ENCODE data around the gene SMIM35.

SMIM35 gene

DNA sequence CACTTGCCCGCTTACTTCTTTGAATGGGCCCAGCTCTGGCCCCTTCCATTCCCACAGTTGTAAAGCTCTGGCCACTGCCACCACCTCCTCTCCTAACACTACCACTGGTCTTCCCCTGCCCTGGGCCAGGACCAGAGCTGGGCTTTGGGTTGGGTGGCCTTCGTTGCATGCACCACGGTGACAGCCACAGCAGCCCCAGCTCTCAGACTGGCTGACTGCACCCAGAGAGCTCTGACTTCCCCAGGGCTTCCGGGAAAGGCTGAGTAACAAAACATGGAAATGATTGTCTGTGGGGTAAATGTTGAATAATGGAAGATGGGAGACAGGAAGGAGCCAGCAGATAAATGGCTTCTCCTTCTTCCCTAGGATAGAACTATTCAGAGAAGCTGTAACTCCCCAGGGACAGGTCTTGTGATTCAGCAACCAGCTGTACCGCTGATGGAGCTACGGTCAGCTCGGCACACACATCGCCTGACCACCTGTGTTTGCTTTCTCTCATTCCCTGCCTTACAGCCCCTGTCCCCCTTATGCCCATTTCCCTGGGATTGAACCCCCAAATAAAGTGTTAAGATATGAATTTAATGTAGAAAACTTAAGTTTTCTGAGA is 38.3 kb upstream of the SMIM35 start:
- no peak for DNase-seq (ENCODE audit: low read depth, low spot score)
- H3K4me3 ChIP-seq (ENCODE audit: low read depth, low read length), result no peak overlapping the region
- ChIA-PET POLR2A (no interaction called here), CTCF (interaction anchor here (1.4 to 1.5 kb wide), 2 partner anchors 20 to 46 kb away, joined by 4 read pairs; no protein-coding TSS in a partner anchor)
- TF ChIP-seq, protein P1, sequence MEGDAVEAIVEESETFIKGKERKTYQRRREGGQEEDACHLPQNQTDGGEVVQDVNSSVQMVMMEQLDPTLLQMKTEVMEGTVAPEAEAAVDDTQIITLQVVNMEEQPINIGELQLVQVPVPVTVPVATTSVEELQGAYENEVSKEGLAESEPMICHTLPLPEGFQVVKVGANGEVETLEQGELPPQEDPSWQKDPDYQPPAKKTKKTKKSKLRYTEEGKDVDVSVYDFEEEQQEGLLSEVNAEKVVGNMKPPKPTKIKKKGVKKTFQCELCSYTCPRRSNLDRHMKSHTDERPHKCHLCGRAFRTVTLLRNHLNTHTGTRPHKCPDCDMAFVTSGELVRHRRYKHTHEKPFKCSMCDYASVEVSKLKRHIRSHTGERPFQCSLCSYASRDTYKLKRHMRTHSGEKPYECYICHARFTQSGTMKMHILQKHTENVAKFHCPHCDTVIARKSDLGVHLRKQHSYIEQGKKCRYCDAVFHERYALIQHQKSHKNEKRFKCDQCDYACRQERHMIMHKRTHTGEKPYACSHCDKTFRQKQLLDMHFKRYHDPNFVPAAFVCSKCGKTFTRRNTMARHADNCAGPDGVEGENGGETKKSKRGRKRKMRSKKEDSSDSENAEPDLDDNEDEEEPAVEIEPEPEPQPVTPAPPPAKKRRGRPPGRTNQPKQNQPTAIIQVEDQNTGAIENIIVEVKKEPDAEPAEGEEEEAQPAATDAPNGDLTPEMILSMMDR (IDR thresholded peaks at IDR 0.05; ENCODE audit: insufficient read depth, low read length, missing control alignments), result no peak

DNA sequence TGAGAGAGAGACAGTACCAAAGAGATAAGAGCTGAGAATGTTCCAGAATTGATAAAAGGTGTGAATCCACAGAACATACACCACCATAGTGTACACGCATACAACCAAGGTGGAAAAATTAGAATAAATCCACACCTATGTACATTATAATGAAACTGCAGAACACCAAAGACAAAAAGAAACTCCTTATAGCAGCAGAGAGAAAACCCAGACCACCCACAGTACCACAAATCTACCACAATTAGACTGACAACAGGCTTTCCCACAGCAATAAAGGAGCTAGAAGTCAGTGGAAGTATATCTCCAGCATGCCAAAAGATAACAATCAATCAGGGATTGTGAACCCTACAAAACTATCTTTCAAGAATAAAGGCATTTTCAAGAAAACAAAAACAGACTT is 34.0 kb upstream of the SMIM35 start:
- ChIA-PET POLR2A (no interaction called here), CTCF (interaction anchor here (1.4 to 1.5 kb wide), 2 partner anchors 50 to 67 kb away, joined by 3 to 6 read pairs; no protein-coding TSS in a partner anchor)
- no peak overlapping the region for H3K4me3 ChIP-seq (ENCODE audit: low read depth, low read length)
- DNase-seq (ENCODE audit: low read depth, low spot score), result no peak
- TF ChIP-seq, protein P1 (IDR thresholded peaks at IDR 0.05; ENCODE audit: insufficient read depth, low read length, missing control alignments), result no peak

DNA sequence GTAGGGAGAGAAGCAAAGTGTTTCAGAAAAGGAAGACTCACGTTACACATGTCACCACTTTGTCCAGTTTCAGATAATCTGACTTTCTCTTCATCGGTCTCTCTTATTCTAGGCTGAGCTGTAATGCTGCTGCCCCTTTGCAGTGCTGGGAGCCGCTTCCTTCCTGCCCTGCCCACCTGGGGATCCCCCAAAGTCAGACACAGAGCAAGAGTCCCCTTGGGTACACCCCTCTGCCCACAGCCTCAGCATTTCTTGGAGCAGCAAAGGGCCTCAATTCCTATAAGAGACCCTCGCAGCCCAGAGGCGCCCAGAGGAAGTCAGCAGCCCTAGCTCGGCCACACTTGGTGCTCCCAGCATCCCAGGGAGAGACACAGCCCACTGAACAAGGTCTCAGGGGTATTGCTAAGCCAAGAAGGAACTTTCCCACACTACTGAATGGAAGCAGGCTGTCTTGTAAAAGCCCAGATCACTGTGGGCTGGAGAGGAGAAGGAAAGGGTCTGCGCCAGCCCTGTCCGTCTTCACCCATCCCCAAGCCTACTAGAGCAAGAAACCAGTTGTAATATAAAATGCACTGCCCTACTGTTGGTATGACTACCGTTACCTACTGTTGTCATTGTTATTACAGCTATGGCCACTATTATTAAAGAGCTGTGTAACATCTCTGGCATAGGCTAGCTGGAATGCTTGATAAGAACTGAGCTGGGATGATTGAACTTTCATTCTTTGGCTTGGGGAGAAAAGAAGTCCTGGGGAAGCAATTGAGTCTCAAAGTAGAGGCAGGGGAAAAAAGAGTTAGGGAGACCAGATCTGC is 31.2 kb upstream of the SMIM35 start:
- no peak for DNase-seq (ENCODE audit: low read depth, low spot score)
- H3K4me3 ChIP-seq (ENCODE audit: low read depth, low read length), result no peak overlapping the region
- TF ChIP-seq, protein P1 (IDR thresholded peaks at IDR 0.05; ENCODE audit: insufficient read depth, low read length, missing control alignments), result no peak
- POLR2A ChIA-PET, result no interaction called here
- CTCF ChIA-PET, result no interaction called here

DNA sequence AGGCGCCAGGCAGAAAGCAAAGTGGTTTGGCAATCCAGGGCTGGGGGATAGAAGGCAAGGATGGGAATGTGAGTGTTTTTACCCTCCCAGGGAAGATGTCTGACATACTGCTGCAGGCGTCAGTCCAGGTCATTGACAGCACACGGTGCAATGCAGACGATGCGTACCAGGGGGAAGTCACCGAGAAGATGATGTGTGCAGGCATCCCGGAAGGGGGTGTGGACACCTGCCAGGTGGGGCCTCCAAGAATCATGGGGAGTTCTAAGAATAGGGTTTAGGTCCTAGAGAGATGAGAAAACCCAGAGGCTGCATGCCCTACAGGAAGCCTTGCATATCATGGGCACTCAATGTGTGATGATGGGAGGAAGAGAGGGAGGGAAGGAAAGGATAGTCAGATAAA is 28.3 kb upstream of the SMIM35 start:
- POLR2A ChIA-PET, result no interaction called here
- CTCF ChIA-PET, result no interaction called here
- DNase-seq (ENCODE audit: low read depth, low spot score), result no peak
- TF ChIP-seq, protein P1 (IDR thresholded peaks at IDR 0.05; ENCODE audit: insufficient read depth, low read length, missing control alignments), result no peak
- H3K4me3 ChIP-seq (ENCODE audit: low read depth, low read length), result no peak overlapping the region

DNA sequence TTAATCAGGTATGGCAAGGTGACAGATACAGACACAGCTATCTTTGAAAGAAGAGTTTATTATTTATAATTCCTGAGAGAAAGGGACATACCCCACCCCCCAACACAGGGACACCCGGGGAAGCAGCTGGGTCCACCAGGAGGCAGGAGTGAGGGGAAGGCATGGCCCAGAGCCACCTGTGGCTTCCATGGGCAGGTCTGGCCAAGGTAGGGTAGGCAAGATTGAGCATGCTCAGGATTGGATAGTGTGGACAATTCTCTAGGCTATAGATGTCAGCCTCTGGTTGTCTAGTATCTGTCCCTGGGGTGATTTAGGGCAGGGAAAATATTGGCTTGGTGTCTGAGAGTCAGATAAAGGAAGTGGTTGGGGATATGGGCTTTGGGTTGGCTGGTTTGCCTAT is 27.5 kb upstream of the SMIM35 start:
- CTCF ChIA-PET, result interaction anchor here (0.6 to 1.2 kb wide), 3 partner anchors 30 to 1232 kb away, joined by 3 read pairs; no protein-coding TSS in a partner anchor
- TF ChIP-seq, protein P1 (IDR thresholded peaks at IDR 0.05; ENCODE audit: insufficient read depth, low read length, missing control alignments), result no peak
- POLR2A ChIA-PET, result no interaction called here
- no peak overlapping the region for H3K4me3 ChIP-seq (ENCODE audit: low read depth, low read length)
- DNase-seq (ENCODE audit: low read depth, low spot score), result no peak

DNA sequence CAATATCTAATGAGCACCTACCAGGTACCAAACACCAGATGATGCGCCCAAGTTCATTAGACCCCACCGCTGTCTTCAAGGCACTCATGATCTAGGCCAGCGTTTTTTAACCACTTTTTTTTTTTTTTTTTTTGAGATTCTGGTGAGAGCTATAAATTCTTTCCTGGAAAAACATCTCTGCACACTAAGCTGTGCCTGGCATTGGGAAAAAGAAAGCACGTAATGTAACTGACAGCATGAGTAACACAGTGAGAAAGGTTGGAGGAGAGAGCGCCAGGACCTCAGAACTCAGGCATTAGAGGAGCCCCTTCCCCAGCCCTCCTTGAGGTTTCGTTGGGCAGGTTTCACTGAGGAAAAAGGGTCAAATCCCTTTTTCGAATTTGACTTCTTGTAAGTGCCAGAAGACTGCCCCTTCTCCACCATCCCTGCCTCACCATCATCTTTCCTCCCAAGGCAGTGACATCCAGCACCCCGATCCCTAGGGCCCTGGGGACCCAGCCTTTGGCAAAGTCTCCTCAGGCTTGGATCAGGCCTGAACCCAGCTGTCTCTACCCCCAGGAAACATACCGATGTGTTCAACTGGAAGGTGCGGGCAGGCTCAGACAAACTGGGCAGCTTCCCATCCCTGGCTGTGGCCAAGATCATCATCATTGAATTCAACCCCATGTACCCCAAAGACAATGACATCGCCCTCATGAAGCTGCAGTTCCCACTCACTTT is 26.1 kb upstream of the SMIM35 start:
- POLR2A ChIA-PET, result no interaction called here
- H3K4me3 ChIP-seq (ENCODE audit: low read depth, low read length), result no peak overlapping the region
- TF ChIP-seq, protein P1 (IDR thresholded peaks at IDR 0.05; ENCODE audit: insufficient read depth, low read length, missing control alignments), result no peak
- no peak for DNase-seq (ENCODE audit: low read depth, low spot score)
- CTCF ChIA-PET, result interaction anchor here (1.2 kb wide), 1 partner anchor 85 kb away, joined by 3 read pairs; no protein-coding TSS in a partner anchor
